ENCODE data around the gene MYO7B.

GRCh38 chr2:127652786-127653357 lies 117.4 kb downstream of the MYO7B start:
- TF ChIP-seq CTCF (conservative IDR thresholded peaks at IDR 0.05; ENCODE audit: low read length) (no peak), EZH2phosphoT487 (IDR thresholded peaks at IDR 0.05; ENCODE audit: borderline replicate concordance, low read depth, low read length) (no peak)
